Gastrocnemius medialis (tissue), 4 donors: ENCODE results near the gene AGBL1.

ENCODE experiments used
- POLR2A ChIP-seq, 2 donors: fragments of 450-650 bp; IDR thresholded peaks; one replicate each; pipeline ENCODE4 v1.6.1; 2017; ENCODE audit warnings: antibody characterized with exemption in 2 of 2, mild to moderate bottlenecking in 2 of 2, moderate library complexity in 2 of 2
- TF ChIP-seq, protein P1 (sequence below), 5 experiments: fragments of 450-650 bp in 3 of 5; fragments of 200-600 bp in 2 of 5; sonication (generic) in 2 of 5; IDR thresholded peaks in 4 of 5; conservative IDR thresholded peaks in 1 of 5; 1 replicate in 4 of 5; 2 replicates in 1 of 5; pipeline ENCODE4 v1.5.1; 2016 to 2019; ENCODE audit warnings: antibody characterized with exemption in 5 of 5, mild to moderate bottlenecking in 3 of 5, moderate library complexity in 3 of 5

DNA sequence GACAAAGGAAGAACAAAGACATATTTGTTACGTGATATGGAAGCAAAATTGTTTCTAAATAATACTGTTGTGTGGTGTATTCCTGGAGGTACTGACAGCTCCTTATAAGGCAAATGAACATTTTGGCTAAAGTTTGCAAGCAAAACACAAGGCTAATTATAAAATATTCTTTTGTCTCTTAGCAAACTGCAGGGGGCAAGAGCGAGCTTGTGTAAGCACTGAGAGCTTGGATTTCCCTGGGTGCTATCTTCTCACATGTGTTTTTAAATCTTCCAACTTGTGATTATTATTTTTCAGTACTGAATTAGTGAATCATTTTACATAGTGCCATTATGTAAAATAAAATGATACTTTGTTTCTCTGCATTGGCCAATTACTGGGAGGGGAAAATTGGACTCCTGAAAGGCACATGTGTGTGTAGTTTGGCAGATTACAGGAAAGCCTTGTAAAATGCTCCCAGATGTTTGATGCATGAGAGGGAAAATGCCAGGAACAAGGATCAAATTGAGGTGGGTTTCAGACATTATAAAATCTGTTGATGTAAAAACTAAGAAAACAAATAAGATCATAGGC, 611.5 kb downstream of the AGBL1 start:
- TF ChIP-seq, protein P1, sequence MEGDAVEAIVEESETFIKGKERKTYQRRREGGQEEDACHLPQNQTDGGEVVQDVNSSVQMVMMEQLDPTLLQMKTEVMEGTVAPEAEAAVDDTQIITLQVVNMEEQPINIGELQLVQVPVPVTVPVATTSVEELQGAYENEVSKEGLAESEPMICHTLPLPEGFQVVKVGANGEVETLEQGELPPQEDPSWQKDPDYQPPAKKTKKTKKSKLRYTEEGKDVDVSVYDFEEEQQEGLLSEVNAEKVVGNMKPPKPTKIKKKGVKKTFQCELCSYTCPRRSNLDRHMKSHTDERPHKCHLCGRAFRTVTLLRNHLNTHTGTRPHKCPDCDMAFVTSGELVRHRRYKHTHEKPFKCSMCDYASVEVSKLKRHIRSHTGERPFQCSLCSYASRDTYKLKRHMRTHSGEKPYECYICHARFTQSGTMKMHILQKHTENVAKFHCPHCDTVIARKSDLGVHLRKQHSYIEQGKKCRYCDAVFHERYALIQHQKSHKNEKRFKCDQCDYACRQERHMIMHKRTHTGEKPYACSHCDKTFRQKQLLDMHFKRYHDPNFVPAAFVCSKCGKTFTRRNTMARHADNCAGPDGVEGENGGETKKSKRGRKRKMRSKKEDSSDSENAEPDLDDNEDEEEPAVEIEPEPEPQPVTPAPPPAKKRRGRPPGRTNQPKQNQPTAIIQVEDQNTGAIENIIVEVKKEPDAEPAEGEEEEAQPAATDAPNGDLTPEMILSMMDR (IDR thresholded peaks at IDR 0.05 in 4 of 5, conservative IDR thresholded peaks at IDR 0.05 in 1 of 5) = no peak
- TF ChIP-seq POLR2A (IDR thresholded peaks at IDR 0.05) = no peak
